K562 (cell line): ENCODE measurements around the gene LATS2. TPM values are rescaled to one million over a fixed set of nuclear protein-coding genes. Genes with fewer than 3 reads are reported as not detected.

Source experiments
- ATAC-seq: fragments of 200-7000 bp; cut with Tn5 transposase; 3 replicates; pipeline ENCODE4 v1.9.1; 2020; ENCODE audit warnings: moderate library complexity
- BruUV-seq: library from RNA; stranded (reverse); fragments of 400-500 nt; replicated peaks from 2 replicates; lab custom pipeline; 2021; lab: Mats Ljungman, UMichigan
- CTCF ChIA-PET: fragments of 300-600 bp; formaldehyde crosslinking; extraction: SDS; loops from one replicate; lab custom pipeline; 2021; ENCODE audit warnings: low intra/inter-chr PET ratio; lab: Yijun Ruan, JAX
- POLR2A ChIA-PET: fragments of 300-600, 350-650 bp; sonication (Branson Sonifier 250); formaldehyde crosslinking; extraction: SDS; loops from one replicate; lab custom pipeline; 2021; ENCODE audit warnings: antibody characterized with exemption, inconsistent platforms; lab: Yijun Ruan, JAX
- DNase-seq, 4 experiments: peaks; one replicate each; pipeline versions ENCODE4 v3.0.0 to v3.0.0-alpha.2; 2011 to 2018; ENCODE audit warnings: low spot score in 3 of 4, mixed read lengths in 3 of 4; ENCODE audit errors: extremely low read depth in 1 of 4
- FAIRE-seq: peaks from 2 replicates; lab custom pipeline; 2011; peaks lifted over from hg19 to GRCh38; lab: Jason Lieb, UNC
- H2AFZ ChIP-seq: 2 replicates; pipeline ENCODE4 v1.6.0; 2011; ENCODE audit warnings: low read depth, low read length, control low read depth, inconsistent platforms
- H3K27ac ChIP-seq: fragments of 200-600 bp; 3 replicates; pipeline ENCODE4 v1.8.0; 2011; ENCODE audit warnings: low read depth, mild to moderate bottlenecking, control low read depth, inconsistent platforms, low read length, moderate library complexity, mixed read lengths; ENCODE audit errors: extremely low read depth
- H3K27me3 ChIP-seq, 2 experiments: fragments of 300-600 bp in 1 of 2; 2 replicates in 1 of 2; 3 replicates in 1 of 2; pipeline versions ENCODE4 v1.6.0 to v1.8.0; 2011; ENCODE audit warnings: inconsistent platforms in 2 of 2, low read length in 2 of 2, mild to moderate bottlenecking in 1 of 2, mixed read lengths in 1 of 2, moderate library complexity in 1 of 2; ENCODE audit not compliant: control insufficient read depth in 2 of 2, insufficient read depth in 2 of 2
- H3K36me3 ChIP-seq: fragments of 300-600 bp; 3 replicates; pipeline ENCODE4 v1.8.0; 2011; ENCODE audit warnings: mild to moderate bottlenecking, low read length, inconsistent platforms; ENCODE audit not compliant: control insufficient read depth, insufficient read depth
- H3K4me1 ChIP-seq, 2 experiments: fragments of 200-600 bp in 1 of 2; replicated peaks in 1 of 2; 2 replicates in 1 of 2; 3 replicates in 1 of 2; pipeline versions ENCODE4 v1.5.1 to v1.8.0; 2011; ENCODE audit warnings: inconsistent platforms in 2 of 2, low read length in 2 of 2, mild to moderate bottlenecking in 1 of 2, mixed read lengths in 1 of 2, moderate library complexity in 1 of 2; ENCODE audit not compliant: control insufficient read depth in 2 of 2, insufficient read depth in 2 of 2
- H3K4me2 ChIP-seq: 2 replicates; pipeline ENCODE4 v1.6.1; 2011; ENCODE audit warnings: low read length, control low read depth, inconsistent platforms, mixed read lengths; ENCODE audit not compliant: insufficient read depth
- H3K4me3 ChIP-seq: fragments of 200-600 bp; sonication (generic), shearing (Covaris generic); 2 replicates; pipeline ENCODE4 v1.5.1; 2016; ENCODE audit warnings: control low read depth, inconsistent platforms
- H3K79me2 ChIP-seq: fragments of 200-600 bp; 3 replicates; pipeline ENCODE4 v1.8.0; 2011; ENCODE audit warnings: low read length, inconsistent platforms; ENCODE audit not compliant: control insufficient read depth, insufficient read depth
- H3K9ac ChIP-seq, 2 experiments: 2 replicates each; pipeline versions ENCODE4 v1.6.0 to v1.6.1; 2011; ENCODE audit warnings: low read depth in 2 of 2, low read length in 2 of 2, control low read depth in 1 of 2, inconsistent platforms in 1 of 2, mild to moderate bottlenecking in 1 of 2, mixed read lengths in 1 of 2; ENCODE audit not compliant: insufficient read depth in 1 of 2
- H3K9me1 ChIP-seq: one replicate; pipeline ENCODE4 v1.6.0; 2011; ENCODE audit warnings: inconsistent platforms, mild to moderate bottlenecking, low read length, moderate library complexity; ENCODE audit not compliant: control insufficient read depth, insufficient read depth
- H3K9me3 ChIP-seq: replicated peaks from 2 replicates; pipeline ENCODE4 v1.5.1; 2011; ENCODE audit warnings: low read depth, low read length, inconsistent platforms; ENCODE audit not compliant: control insufficient read depth, insufficient read depth
- H4K20me1 ChIP-seq: replicated peaks from 2 replicates; pipeline ENCODE4 v1.6.1; 2011; ENCODE audit warnings: low read length, inconsistent platforms, mixed read lengths; ENCODE audit not compliant: control insufficient read depth, insufficient read depth
- SAP30 ChIP-seq: fragments of 200-600 bp; sonication (generic); IDR thresholded peaks from 2 replicates; pipeline ENCODE4 v1.6.1; 2012; ENCODE audit warnings: borderline replicate concordance, low read depth, mild to moderate bottlenecking, moderate library complexity, low read length, control low read depth, inconsistent platforms; ENCODE audit not compliant: insufficient read depth, poor library complexity, severe bottlenecking
- ZBTB33 ChIP-seq: sonication (generic); formaldehyde crosslinking; IDR thresholded peaks from 2 replicates; pipeline ENCODE4 v1.8.1; 2023; ENCODE audit warnings: mild to moderate bottlenecking, missing genetic modification reagents
- WGBS: fragments of 100-300 bp; shearing (Covaris generic); methylation state at CpG from one replicate; pipeline ENCODE4 v1.1.6; 2016; ENCODE audit warnings: low coverage, mixed read lengths; ENCODE audit not compliant: insufficient coverage; ENCODE audit errors: missing lambda C conversion rate; 5-methylcytosine and 5-hydroxymethylcytosine counted together
- in situ Hi-C: fragments of 300-500 bp; cut with MboI; formaldehyde crosslinking; loops from 4 replicates; pipeline ENCODE4 v1.15.0; 2018; ENCODE audit warnings: inconsistent platforms, mixed read lengths
- intact Hi-C: fragments of 100-400 bp; cut with micrococcal nuclease; formaldehyde crosslinking; loops from 2 replicates; pipeline ENCODE4 v1.14.2; 2022
- polyA plus RNA-seq, 8 experiments: library from polyadenylated mRNA; depleted of rRNA in 4 of 8; stranded (reverse) in 5 of 8; unstranded in 3 of 8; fragments of >200 nt; fragmentation: Nextera tagmentation in 2 of 8; fragmentation: Illumina TruSeq in 1 of 8; extraction: Ambion mirVana in 2 of 8; extraction: Trizol in 1 of 8; gene quantifications; 2 replicates each; pipeline versions ENCODE4 v1.2.1 to v1.2.3, GENCODE V29; 2011 to 2014; ENCODE audit warnings: inconsistent platforms in 1 of 8, missing spikeins in 1 of 8
- total RNA-seq, 7 experiments: library from RNA; depleted of rRNA in 6 of 7; stranded (reverse); fragments of >200 nt in 6 of 7; fragmentation: Illumina TruSeq in 2 of 7; extraction: Trizol in 2 of 7; gene quantifications; 2 replicates each; pipeline versions ENCODE4 v1.2.1 to v1.2.3, GENCODE V29; 2011 to 2021; ENCODE audit warnings: low replicate concordance in 1 of 7

The LATS2 gene
- total and polyA plus RNA-seq, 9 of the 15 experiments (the other 6 are each of a cell fraction or from before 2014, with no cell fraction given), result 0.18 to 3.7 (median 0.76) TPM

- WGBS, result 78% methylated on average over 11 of the region's 14 CpGs
- no TSS peak for BruUV-seq
- no peak for TF ChIP-seq SAP30
- TF ChIP-seq ZBTB33 (CRISPR knock-in tag), result peak; percentile 97
- ATAC-seq (no peak), DNase-seq (no peak), FAIRE-seq (no peak)
- H3K4me1 ChIP-seq, result peaks cover 11 to 21% of the 10 kb centered on the region in 2 experiments; a peak in 4 of 5 replicates
- H2AFZ ChIP-seq, result no peak overlapping the region
- no peaks in the 10 kb centered on the region for H3K27me3 ChIP-seq
- no peaks in the 10 kb centered on the region for H3K9me3 ChIP-seq
- intact Hi-C loops (no loop called here), in situ Hi-C loops (no loop called here)
- peaks cover 6% of the 10 kb centered on the region for H4K20me1 ChIP-seq
- ChIA-PET POLR2A (interaction anchor here (0.7 kb wide), 1 partner anchor 245 kb away, joined by 3 read pairs; no protein-coding TSS in a partner anchor), CTCF (no interaction called here)
- H3K4me2 ChIP-seq, result no peak overlapping the region
- H3K9me1 ChIP-seq, result no peaks in the 10 kb centered on the region
- no peak overlapping the region for H3K4me3 ChIP-seq
- no peak overlapping the region for H3K9ac ChIP-seq
- no peak overlapping the region for H3K27ac ChIP-seq
- H3K36me3 ChIP-seq, result no peaks in the 10 kb centered on the region
- H3K79me2 ChIP-seq, result no peaks in the 10 kb centered on the region
These were observed 70.4 kb downstream of the LATS2 start for GRCh38 chr13:20990910-20991525.
